GM12801 (cell line): ENCODE data around the gene FAM13A.

Source experiments
- CTCF ChIP-seq: IDR thresholded peaks from one replicate; pipeline ENCODE4 v1.5.1; 2011; ENCODE audit warnings: control low read depth; ENCODE audit not compliant: insufficient read length; ENCODE audit errors: extremely low read depth

FAM13A gene

DNA sequence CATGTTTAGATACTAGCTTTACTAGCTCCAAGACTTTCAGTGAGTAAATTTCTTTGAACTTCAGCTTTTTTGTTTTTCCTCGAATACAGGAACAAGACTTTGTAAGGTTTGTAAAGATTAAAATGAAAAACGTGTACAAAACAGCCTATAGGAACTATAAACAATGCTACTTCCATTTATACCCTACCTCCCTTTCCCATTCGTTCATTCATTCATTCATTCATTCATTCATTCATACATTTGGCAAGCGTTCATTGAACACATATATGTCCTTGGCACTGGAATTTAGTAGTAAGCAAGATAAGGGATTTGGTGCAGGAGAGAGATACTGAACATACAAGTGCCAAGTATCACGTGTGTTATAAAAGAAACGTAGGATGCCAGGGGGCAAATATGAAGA lies 293.9 kb downstream of the FAM13A start:
- no peak for TF ChIP-seq CTCF

- TF ChIP-seq CTCF: no peak
Observed at GRCh38 chr4:88761861-88762523, 295.0 kb downstream of the FAM13A start.

- no peak for TF ChIP-seq CTCF
Observed at GRCh38 chr4:88761342-88761741, 295.6 kb downstream of the FAM13A start.

- TF ChIP-seq CTCF: no peak
Observed at GRCh38 chr4:88759895-88760290, 297.1 kb downstream of the FAM13A start.

- TF ChIP-seq CTCF: no peak
Observed at GRCh38 chr4:88759039-88759894, 297.7 kb downstream of the FAM13A start.

DNA sequence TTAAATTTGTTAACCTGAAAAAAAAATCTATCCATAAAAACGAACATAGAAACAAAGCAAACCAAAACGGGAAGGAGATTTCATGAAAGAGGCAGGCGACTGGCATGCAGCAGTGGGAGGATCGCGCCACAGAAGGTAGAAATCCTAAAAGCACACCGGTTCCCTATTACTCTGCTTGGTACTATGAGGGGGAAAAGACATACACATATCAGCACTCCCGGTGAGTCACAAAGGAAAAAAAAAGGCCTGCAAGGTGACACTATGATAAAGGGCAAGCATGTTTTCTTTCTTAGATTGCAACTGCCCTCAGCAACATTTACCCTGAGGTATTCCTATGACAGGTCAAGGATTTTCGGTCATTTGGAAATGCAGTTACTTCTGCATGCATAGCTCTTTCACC lies 298.7 kb downstream of the FAM13A start:
- TF ChIP-seq CTCF: no peak

GRCh38 chr4:88757776-88758175 lies 299.2 kb downstream of the FAM13A start:
- no peak for TF ChIP-seq CTCF
